AG04450 (cell line): ENCODE data around the gene ARRDC1. TPM values are rescaled to one million over a fixed set of nuclear protein-coding genes. Genes with fewer than 3 reads are reported as not detected.

Experiments used
- CTCF ChIA-PET: fragments of 300-600, 350-600 bp; formaldehyde crosslinking; extraction: SDS; loops from one replicate; lab custom pipeline; 2022; ENCODE audit warnings: antibody characterized with exemption, inconsistent platforms; lab: Charles Lee
- POLR2A ChIA-PET: fragments of 350-600 bp; formaldehyde crosslinking; extraction: SDS; loops from one replicate; lab custom pipeline; 2021; ENCODE audit warnings: antibody characterized with exemption, inconsistent platforms; lab: Yijun Ruan, JAX
- DNase-seq: peaks from one replicate; pipeline ENCODE4 v3.0.0-alpha.2; 2011; ENCODE audit warnings: low read depth, low spot score
- H3K27ac ChIP-seq: one replicate; pipeline ENCODE4 v1.5.1; 2012; ENCODE audit warnings: low read depth, low read length, control low read depth
- H3K27me3 ChIP-seq: one replicate; pipeline ENCODE4 v1.6.0; 2012; ENCODE audit warnings: low read length; ENCODE audit not compliant: control insufficient read depth, insufficient read depth
- H3K4me3 ChIP-seq: 2 replicates; pipeline ENCODE4 v1.5.1; 2011; ENCODE audit warnings: mild to moderate bottlenecking, low read depth, low read length, control low read depth
- H3K9me3 ChIP-seq: 2 replicates; pipeline ENCODE4 v1.5.1; 2012; ENCODE audit warnings: low read length; ENCODE audit not compliant: control insufficient read depth, insufficient read depth
- polyA plus RNA-seq: library from polyadenylated mRNA; depleted of rRNA; stranded (reverse); fragments of >200 nt; gene quantifications from 2 replicates; pipeline ENCODE4 v1.2.3, GENCODE V29; 2011; rRNA removed
- small RNA-seq: library from RNA; depleted of rRNA; stranded (forward); fragments of <200 nt; gene quantifications from one replicate; pipeline ENCODE3, GENCODE V24; 2012; ENCODE audit warnings: low read depth; ENCODE audit not compliant: insufficient read length
- TF ChIP-seq, protein P1 (sequence below): IDR thresholded peaks from 2 replicates; pipeline ENCODE4 v1.5.1; 2011; ENCODE audit warnings: low read depth, low read length, control low read depth, inconsistent platforms

The ARRDC1 gene
- polyA plus RNA-seq, 1 experiment = 12.1 TPM

DNA sequence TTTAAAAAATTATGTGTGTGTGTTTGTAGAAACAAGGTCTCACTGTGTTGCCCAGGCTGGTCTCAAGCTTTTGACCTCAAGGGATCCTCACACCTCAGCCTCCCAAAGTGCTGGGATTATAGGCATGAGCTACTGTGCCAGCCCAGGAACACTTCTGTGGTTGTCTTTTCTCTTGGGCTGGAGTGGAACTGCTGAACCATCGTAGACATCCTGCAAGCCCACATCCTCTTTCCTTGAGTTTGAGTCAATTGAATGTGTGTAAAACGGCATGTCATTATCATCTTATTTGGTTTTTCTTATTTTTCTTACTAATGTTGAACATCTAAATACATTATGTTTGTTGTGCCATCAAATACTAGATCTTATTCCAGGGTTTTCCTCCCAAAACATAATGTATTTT is 53.3 kb downstream of the ARRDC1 start:
- no peak for DNase-seq
- CTCF ChIA-PET = interaction anchor here (2.4 kb wide), 1 partner anchor 13 kb away, joined by 14 read pairs; no protein-coding TSS in a partner anchor
- POLR2A ChIA-PET = no interaction called here
- Histone ChIP-seq H3K9me3 (no peaks in the 10 kb centered on the region), H3K4me3 (no peak overlapping the region), H3K27me3 (no peaks in the 10 kb centered on the region), H3K27ac (no peak overlapping the region)
- TF ChIP-seq, protein P1, sequence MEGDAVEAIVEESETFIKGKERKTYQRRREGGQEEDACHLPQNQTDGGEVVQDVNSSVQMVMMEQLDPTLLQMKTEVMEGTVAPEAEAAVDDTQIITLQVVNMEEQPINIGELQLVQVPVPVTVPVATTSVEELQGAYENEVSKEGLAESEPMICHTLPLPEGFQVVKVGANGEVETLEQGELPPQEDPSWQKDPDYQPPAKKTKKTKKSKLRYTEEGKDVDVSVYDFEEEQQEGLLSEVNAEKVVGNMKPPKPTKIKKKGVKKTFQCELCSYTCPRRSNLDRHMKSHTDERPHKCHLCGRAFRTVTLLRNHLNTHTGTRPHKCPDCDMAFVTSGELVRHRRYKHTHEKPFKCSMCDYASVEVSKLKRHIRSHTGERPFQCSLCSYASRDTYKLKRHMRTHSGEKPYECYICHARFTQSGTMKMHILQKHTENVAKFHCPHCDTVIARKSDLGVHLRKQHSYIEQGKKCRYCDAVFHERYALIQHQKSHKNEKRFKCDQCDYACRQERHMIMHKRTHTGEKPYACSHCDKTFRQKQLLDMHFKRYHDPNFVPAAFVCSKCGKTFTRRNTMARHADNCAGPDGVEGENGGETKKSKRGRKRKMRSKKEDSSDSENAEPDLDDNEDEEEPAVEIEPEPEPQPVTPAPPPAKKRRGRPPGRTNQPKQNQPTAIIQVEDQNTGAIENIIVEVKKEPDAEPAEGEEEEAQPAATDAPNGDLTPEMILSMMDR = no peak

DNA sequence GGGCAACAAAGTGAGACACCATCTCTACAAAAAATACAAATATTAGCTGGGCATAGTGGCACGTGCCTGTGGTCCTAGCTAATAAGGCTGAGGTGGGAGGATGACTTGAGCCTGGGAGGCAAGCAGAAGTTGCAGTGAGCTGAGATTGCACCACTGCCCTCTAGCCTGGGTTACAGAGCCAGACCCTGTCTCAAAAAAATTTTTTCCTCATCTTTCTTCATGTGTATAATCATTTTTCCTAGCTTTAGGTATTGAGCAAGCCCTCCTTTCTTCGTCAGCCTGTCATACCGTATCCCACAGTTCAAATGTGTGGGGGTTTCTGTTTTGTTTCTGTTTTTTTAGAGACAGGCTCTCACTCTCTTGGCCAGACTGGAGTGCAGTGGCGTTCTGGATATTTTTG is 54.7 kb downstream of the ARRDC1 start:
- H3K4me3 ChIP-seq = no peak overlapping the region
- DNase-seq = no peak
- H3K27ac ChIP-seq = no peak overlapping the region
- H3K27me3 ChIP-seq = no peaks in the 10 kb centered on the region
- no peaks in the 10 kb centered on the region for H3K9me3 ChIP-seq
- TF ChIP-seq, protein P1 = no peak
- ChIA-PET POLR2A (no interaction called here), CTCF (interaction anchor here (2.4 kb wide), 1 partner anchor 12 kb away, joined by 14 read pairs; no protein-coding TSS in a partner anchor)

DNA sequence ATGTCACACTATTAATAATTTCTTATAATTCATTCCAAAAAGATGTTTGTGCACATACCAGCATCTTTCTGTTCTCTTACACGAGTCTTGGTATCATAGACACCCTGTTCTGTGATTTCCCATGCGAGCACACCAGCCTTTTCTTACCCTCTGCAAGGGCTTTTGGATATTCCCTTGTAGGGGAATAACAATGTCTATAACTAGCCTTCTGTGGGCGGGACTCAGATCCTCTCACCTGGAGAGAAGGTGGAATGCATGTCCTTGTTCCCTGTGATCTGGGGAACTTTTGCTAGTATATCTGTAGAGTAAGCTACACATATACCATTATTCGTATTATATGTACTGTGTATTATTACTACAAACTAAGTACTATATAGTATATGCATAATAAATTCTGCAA is 58.1 kb downstream of the ARRDC1 start:
- POLR2A ChIA-PET = interaction anchor here (0.6 kb wide), 1 partner anchor 20 kb away, joined by 4 read pairs; no protein-coding TSS in a partner anchor
- Histone ChIP-seq H3K27ac (no peak overlapping the region), H3K27me3 (no peaks in the 10 kb centered on the region), H3K9me3 (no peaks in the 10 kb centered on the region), H3K4me3 (no peak overlapping the region)
- DNase-seq = no peak
- TF ChIP-seq, protein P1 = no peak
- CTCF ChIA-PET = interaction anchor here (1.2 kb wide), 1 partner anchor 9 kb away, joined by 4 read pairs; no protein-coding TSS in a partner anchor

DNA sequence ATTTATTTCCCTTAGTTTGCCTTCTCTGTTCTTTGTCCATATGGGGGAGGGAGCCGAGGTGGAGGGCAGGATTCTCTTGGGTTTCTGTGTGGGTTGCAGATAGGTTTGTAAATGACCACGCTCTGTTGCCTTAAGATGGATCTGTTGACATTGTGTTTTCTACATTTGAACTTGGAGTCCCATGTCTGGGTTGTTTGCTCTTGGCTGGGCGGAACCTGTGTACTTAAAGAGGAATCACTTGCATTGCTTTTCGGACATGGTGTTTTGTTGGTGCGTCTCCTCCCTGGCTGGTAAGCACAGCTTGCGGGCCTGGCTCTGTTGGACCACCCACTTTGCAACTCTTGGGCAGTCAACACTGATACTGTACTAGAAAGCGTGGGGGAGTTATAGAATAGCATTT is 59.2 kb downstream of the ARRDC1 start:
- CTCF ChIA-PET = interaction anchor here (0.8 kb wide), 1 partner anchor 8 kb away, joined by 3 read pairs; no protein-coding TSS in a partner anchor
- H3K27ac ChIP-seq = no peak overlapping the region
- H3K27me3 ChIP-seq = no peaks in the 10 kb centered on the region
- H3K4me3 ChIP-seq = no peak overlapping the region
- TF ChIP-seq, protein P1 = no peak
- POLR2A ChIA-PET = no interaction called here
- peaks cover 3% of the 10 kb centered on the region; the same call in 1 of the 2 replicates for H3K9me3 ChIP-seq
- no peak for DNase-seq

Small RNA genes within 50 kb of the gene (small RNA-seq; reads per million reads assigned to genes)
- not detected for gene RF00017

Other genes with a start within 250 kb of the ARRDC1 start
- gene EXD3, start 182.5 kb upstream of the ARRDC1 start, polyA plus RNA-seq = 4.0 and 5.4 TPM in 2 replicates
- 0.06 and 0.09 TPM in 2 replicates for gene NOXA1, start 182.3 kb upstream of the ARRDC1 start, polyA plus RNA-seq
- not detected in 2 replicates for gene ENTPD8, start 164.3 kb upstream of the ARRDC1 start, polyA plus RNA-seq
- gene NSMF, start 146.4 kb upstream of the ARRDC1 start, polyA plus RNA-seq = 20.7 and 27.6 TPM in 2 replicates
- 0.26 and 0.42 TPM in 2 replicates for gene PNPLA7, start 55.3 kb upstream of the ARRDC1 start, polyA plus RNA-seq
- gene MRPL41, start 53.8 kb upstream of the ARRDC1 start, polyA plus RNA-seq = 12.3 and 15.6 TPM in 2 replicates
- 19.5 and 21.9 TPM in 2 replicates for gene DPH7, start 26.8 kb upstream of the ARRDC1 start, polyA plus RNA-seq
- gene ZMYND19, start 15.2 kb upstream of the ARRDC1 start, polyA plus RNA-seq = 11.4 and 11.6 TPM in 2 replicates
- gene EHMT1, start 13.3 kb downstream of the ARRDC1 start, polyA plus RNA-seq = 26.1 and 29.0 TPM in 2 replicates